Ovary (tissue), 3 donors: Measurements from ENCODE around the gene PRR23E.

ENCODE experiments used
- CTCF ChIP-seq, 3 donors: fragments of 450-650 bp in 2 of 3; fragments of 200-600 bp in 1 of 3; IDR thresholded peaks; one replicate each; pipeline versions ENCODE4 v1.5.1 to v1.8.0; 2016 to 2022; ENCODE audit warnings: antibody characterized with exemption in 3 of 3, mild to moderate bottlenecking in 1 of 3
- EP300 ChIP-seq: sonication (generic); formaldehyde crosslinking; IDR thresholded peaks from one replicate; pipeline ENCODE4 v1.6.1; 2017; ENCODE audit warnings: antibody characterized with exemption
- POLR2A ChIP-seq: fragments of 450-650 bp; IDR thresholded peaks from one replicate; pipeline ENCODE4 v1.6.1; 2017; ENCODE audit warnings: antibody characterized with exemption, mild to moderate bottlenecking, moderate library complexity
- donor health status: DM: no; HTN: no; CAD: no.

- TF ChIP-seq CTCF (IDR thresholded peaks at IDR 0.05), result no peak
- TF ChIP-seq POLR2A, result no peak
- no peak for TF ChIP-seq EP300
Measured at GRCh38 chr3:127195417-127195816, 2.5 kb downstream of the PRR23E start.
